HG02571 (cell line): ENCODE data around the gene CPNE2.

Experiments
- ATAC-seq: cut with Tn5 transposase; IDR thresholded peaks from one replicate; pipeline ENCODE4 v1.9.1; 2021; ENCODE audit warnings: mild to moderate bottlenecking, moderate library complexity; ENCODE audit not compliant: unreplicated experiment

The CPNE2 gene

GRCh38 chr16:57191056-57191571 is 98.7 kb downstream of the CPNE2 start:
- ATAC-seq = no peak

GRCh38 chr16:57192146-57192545 is 99.8 kb downstream of the CPNE2 start:
- no peak for ATAC-seq

GRCh38 chr16:57192720-57193486 is 100.5 kb downstream of the CPNE2 start:
- no peak for ATAC-seq

- ATAC-seq = no peak
These were observed 102.1 kb downstream of the CPNE2 start for GRCh38 chr16:57194512-57194911.

- ATAC-seq = no peak
These were observed 103.9 kb downstream of the CPNE2 start for GRCh38 chr16:57196286-57196685.

GRCh38 chr16:57196753-57197152 is 104.4 kb downstream of the CPNE2 start:
- ATAC-seq = no peak
